Measurements from ENCODE around the gene POU2AF1. TPM values are rescaled to one million over a fixed set of nuclear protein-coding genes. Genes with fewer than 3 reads are reported as not detected.

The POU2AF1 gene
- total and polyA plus RNA-seq, 2 of the 8 experiments (the other 6 are each of a cell fraction or from before 2014, with no cell fraction given) = not detected

GRCh38 chr11:111384494-111384893, 5.4 kb upstream of the POU2AF1 start (continued):
- no peak for TF ChIP-seq EGR1 (IDR thresholded peaks at IDR 0.05; ENCODE audit: borderline replicate concordance, low read depth, low read length)

Data from H1 (cell line).